Measurements from ENCODE around the gene MRPL38.

GRCh38 chr17:75909812-75910274 is 5.2 kb upstream of the MRPL38 start:
- TF ChIP-seq, protein P1, sequence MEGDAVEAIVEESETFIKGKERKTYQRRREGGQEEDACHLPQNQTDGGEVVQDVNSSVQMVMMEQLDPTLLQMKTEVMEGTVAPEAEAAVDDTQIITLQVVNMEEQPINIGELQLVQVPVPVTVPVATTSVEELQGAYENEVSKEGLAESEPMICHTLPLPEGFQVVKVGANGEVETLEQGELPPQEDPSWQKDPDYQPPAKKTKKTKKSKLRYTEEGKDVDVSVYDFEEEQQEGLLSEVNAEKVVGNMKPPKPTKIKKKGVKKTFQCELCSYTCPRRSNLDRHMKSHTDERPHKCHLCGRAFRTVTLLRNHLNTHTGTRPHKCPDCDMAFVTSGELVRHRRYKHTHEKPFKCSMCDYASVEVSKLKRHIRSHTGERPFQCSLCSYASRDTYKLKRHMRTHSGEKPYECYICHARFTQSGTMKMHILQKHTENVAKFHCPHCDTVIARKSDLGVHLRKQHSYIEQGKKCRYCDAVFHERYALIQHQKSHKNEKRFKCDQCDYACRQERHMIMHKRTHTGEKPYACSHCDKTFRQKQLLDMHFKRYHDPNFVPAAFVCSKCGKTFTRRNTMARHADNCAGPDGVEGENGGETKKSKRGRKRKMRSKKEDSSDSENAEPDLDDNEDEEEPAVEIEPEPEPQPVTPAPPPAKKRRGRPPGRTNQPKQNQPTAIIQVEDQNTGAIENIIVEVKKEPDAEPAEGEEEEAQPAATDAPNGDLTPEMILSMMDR (tag by site-specific recombination; IDR thresholded peaks at IDR 0.05): no peak
- TF ChIP-seq SP2 (tag by site-specific recombination; IDR thresholded peaks at IDR 0.05): no peak
- TF ChIP-seq, protein P2, sequence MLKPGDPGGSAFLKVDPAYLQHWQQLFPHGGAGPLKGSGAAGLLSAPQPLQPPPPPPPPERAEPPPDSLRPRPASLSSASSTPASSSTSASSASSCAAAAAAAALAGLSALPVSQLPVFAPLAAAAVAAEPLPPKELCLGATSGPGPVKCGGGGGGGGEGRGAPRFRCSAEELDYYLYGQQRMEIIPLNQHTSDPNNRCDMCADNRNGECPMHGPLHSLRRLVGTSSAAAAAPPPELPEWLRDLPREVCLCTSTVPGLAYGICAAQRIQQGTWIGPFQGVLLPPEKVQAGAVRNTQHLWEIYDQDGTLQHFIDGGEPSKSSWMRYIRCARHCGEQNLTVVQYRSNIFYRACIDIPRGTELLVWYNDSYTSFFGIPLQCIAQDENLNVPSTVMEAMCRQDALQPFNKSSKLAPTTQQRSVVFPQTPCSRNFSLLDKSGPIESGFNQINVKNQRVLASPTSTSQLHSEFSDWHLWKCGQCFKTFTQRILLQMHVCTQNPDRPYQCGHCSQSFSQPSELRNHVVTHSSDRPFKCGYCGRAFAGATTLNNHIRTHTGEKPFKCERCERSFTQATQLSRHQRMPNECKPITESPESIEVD (tag by site-specific recombination; IDR thresholded peaks at IDR 0.05): no peak
- no peak for TF ChIP-seq ZNF707 (tag by site-specific recombination; IDR thresholded peaks at IDR 0.05)
- no peak for TF ChIP-seq ZNF138 (tag by site-specific recombination; IDR thresholded peaks at IDR 0.05; ENCODE audit: borderline replicate concordance)
- no peak for TF ChIP-seq HOXA7 (CRISPR knock-in tag; IDR thresholded peaks at IDR 0.05; ENCODE audit: borderline replicate concordance)
- TF ChIP-seq ZNF114 (tag by site-specific recombination; IDR thresholded peaks at IDR 0.05): no peak
- TF ChIP-seq ZNF48 (tag by site-specific recombination; IDR thresholded peaks at IDR 0.05): no peak
- TF ChIP-seq, protein P3, sequence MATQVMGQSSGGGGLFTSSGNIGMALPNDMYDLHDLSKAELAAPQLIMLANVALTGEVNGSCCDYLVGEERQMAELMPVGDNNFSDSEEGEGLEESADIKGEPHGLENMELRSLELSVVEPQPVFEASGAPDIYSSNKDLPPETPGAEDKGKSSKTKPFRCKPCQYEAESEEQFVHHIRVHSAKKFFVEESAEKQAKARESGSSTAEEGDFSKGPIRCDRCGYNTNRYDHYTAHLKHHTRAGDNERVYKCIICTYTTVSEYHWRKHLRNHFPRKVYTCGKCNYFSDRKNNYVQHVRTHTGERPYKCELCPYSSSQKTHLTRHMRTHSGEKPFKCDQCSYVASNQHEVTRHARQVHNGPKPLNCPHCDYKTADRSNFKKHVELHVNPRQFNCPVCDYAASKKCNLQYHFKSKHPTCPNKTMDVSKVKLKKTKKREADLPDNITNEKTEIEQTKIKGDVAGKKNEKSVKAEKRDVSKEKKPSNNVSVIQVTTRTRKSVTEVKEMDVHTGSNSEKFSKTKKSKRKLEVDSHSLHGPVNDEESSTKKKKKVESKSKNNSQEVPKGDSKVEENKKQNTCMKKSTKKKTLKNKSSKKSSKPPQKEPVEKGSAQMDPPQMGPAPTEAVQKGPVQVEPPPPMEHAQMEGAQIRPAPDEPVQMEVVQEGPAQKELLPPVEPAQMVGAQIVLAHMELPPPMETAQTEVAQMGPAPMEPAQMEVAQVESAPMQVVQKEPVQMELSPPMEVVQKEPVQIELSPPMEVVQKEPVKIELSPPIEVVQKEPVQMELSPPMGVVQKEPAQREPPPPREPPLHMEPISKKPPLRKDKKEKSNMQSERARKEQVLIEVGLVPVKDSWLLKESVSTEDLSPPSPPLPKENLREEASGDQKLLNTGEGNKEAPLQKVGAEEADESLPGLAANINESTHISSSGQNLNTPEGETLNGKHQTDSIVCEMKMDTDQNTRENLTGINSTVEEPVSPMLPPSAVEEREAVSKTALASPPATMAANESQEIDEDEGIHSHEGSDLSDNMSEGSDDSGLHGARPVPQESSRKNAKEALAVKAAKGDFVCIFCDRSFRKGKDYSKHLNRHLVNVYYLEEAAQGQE (tag by site-specific recombination; IDR thresholded peaks at IDR 0.05): no peak
- TF ChIP-seq ZNF776 (tag by site-specific recombination; IDR thresholded peaks at IDR 0.05; ENCODE audit: borderline replicate concordance): no peak
- no peak for TF ChIP-seq MYNN (tag by site-specific recombination; IDR thresholded peaks at IDR 0.05; ENCODE audit: borderline replicate concordance)
- TF ChIP-seq ZNF311 (tag by site-specific recombination; IDR thresholded peaks at IDR 0.05; ENCODE audit: borderline replicate concordance): no peak
- TF ChIP-seq ZNF174 (tag by site-specific recombination; IDR thresholded peaks at IDR 0.05): no peak
- no peak for TF ChIP-seq BCL11A (tag by site-specific recombination; IDR thresholded peaks at IDR 0.05; ENCODE audit: low read depth)
